ENCODE data around the gene VPS13C. TPM values are rescaled to one million over a fixed set of nuclear protein-coding genes. Genes with fewer than 3 reads are reported as not detected.

Gene VPS13C
- polyA plus RNA-seq, 2 of the 4 experiments (the other 2 are of a cell fraction) = 13.2 to 26.5 TPM

DNA sequence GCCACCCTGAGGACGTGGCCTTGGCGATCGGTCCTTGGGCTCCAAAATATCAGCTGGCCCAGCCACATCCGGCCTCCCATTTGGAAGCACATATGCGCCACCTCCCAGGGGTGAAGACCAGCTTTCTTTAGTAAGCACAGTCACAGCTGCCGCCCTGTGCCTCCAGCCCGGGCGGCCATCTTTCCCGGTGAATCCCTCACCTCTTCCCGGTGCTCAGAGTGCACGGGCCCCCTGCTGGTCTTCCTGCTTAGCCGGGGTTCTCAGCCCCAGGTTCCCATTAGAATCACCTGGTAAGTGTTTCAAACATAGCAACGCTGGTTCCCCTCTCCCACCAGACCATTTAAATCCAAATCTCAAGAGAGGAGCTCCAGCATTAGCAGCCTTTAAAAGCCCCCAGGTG, 232.2 kb downstream of the VPS13C start:
- CTCF ChIA-PET = interaction anchor here (0.8 to 2.2 kb wide), 8 partner anchors 8 to 1241 kb away, joined by 3 to 10 read pairs (median 5); no protein-coding TSS in a partner anchor
- FAIRE-seq = no peak
- DNase-seq (ENCODE audit: low read depth in 1 of 2, low spot score in 1 of 2) = peak; percentile 31 to 62
- Histone ChIP-seq H3K4me2 (no peak overlapping the region), H3K4me1 (no peaks in the 10 kb centered on the region), H3K4me3 (no peak overlapping the region), H3K9me3 (no peaks in the 10 kb centered on the region), H3K27ac (no peak overlapping the region)
- peak; percentile 54 to 88; a peak in 5 of 6 replicates for ATAC-seq
- WGBS (ENCODE audit: missing lambda C conversion rate) = 28% methylated on average over 13 of the region's 13 CpGs
- TF ChIP-seq, protein P1, sequence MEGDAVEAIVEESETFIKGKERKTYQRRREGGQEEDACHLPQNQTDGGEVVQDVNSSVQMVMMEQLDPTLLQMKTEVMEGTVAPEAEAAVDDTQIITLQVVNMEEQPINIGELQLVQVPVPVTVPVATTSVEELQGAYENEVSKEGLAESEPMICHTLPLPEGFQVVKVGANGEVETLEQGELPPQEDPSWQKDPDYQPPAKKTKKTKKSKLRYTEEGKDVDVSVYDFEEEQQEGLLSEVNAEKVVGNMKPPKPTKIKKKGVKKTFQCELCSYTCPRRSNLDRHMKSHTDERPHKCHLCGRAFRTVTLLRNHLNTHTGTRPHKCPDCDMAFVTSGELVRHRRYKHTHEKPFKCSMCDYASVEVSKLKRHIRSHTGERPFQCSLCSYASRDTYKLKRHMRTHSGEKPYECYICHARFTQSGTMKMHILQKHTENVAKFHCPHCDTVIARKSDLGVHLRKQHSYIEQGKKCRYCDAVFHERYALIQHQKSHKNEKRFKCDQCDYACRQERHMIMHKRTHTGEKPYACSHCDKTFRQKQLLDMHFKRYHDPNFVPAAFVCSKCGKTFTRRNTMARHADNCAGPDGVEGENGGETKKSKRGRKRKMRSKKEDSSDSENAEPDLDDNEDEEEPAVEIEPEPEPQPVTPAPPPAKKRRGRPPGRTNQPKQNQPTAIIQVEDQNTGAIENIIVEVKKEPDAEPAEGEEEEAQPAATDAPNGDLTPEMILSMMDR (IDR thresholded peaks at IDR 0.05) = 0 out of 3 replicates have a peak, but pooled peaks have one; percentile 22
- TF ChIP-seq HDAC2 (IDR thresholded peaks at IDR 0.05) = no peak
- no peak for TF ChIP-seq TP53 (CRISPR knock-in tag; IDR thresholded peaks at IDR 0.05)
- POLR2A ChIA-PET = no interaction called here

DNA sequence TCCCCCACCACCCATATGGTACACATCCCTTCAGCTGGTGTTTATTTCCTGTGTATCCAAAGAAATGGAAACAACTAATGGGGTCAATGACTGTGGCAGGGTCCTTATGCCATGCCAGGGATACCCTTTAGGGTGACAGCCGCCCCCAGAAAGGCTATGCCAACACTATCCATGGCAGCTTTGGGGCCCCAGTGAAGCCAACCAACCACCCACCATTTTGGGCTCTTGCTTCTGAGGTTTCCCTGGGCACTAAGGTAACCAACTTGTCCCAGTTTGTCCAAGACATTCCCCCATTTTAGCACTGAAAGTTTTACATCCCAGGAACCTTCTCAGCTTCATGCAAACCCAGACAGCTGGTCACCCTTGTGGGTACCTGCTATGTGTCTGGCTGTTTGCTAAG, 233.1 kb downstream of the VPS13C start:
- H3K27ac ChIP-seq = no peak overlapping the region
- ChIA-PET CTCF (interaction anchor here (0.7 to 2.2 kb wide), 4 partner anchors 8 to 56 kb away, joined by 3 to 10 read pairs (median 6); no protein-coding TSS in a partner anchor), POLR2A (no interaction called here)
- H3K4me3 ChIP-seq = no peak overlapping the region
- no peaks in the 10 kb centered on the region for H3K4me1 ChIP-seq
- WGBS (ENCODE audit: missing lambda C conversion rate) = 0% methylated on average over 1 of the region's 1 CpG
- H3K9me3 ChIP-seq = no peaks in the 10 kb centered on the region; the same call in 2 of the 3 replicates
- FAIRE-seq (no peak), ATAC-seq (no peak), DNase-seq (ENCODE audit: low read depth in 1 of 2, low spot score in 1 of 2) (no peak)
- TF ChIP-seq FOSL2 (IDR thresholded peaks at IDR 0.05) (no peak), FOSL2 (CRISPR knock-in tag; IDR thresholded peaks at IDR 0.05) (no peak), GATA3 (IDR thresholded peaks at IDR 0.05; ENCODE audit: borderline replicate concordance) (no peak), HOXB13 (CRISPR knock-in tag; IDR thresholded peaks at IDR 0.05; ENCODE audit: low read depth) (no peak), EP300 (IDR thresholded peaks at IDR 0.05) (no peak), RAD21 (conservative IDR thresholded peaks at IDR 0.05 in 1 of 2, IDR thresholded peaks at IDR 0.05 in 1 of 2) (no peak), ZFP36 (IDR thresholded peaks at IDR 0.05; ENCODE audit: borderline replicate concordance, partially characterized antibody) (no peak), SMC3 (IDR thresholded peaks at IDR 0.05) (no peak), CHD4 (IDR thresholded peaks at IDR 0.05; ENCODE audit: borderline replicate concordance) (no peak), ESRRA (IDR thresholded peaks at IDR 0.05; ENCODE audit: borderline replicate concordance, low read length) (no peak), CBX8 (IDR thresholded peaks at IDR 0.05) (no peak), FOSB (CRISPR knock-in tag; IDR thresholded peaks at IDR 0.05) (no peak), JUNB (IDR thresholded peaks at IDR 0.05) (no peak)
- TF ChIP-seq, protein P2, sequence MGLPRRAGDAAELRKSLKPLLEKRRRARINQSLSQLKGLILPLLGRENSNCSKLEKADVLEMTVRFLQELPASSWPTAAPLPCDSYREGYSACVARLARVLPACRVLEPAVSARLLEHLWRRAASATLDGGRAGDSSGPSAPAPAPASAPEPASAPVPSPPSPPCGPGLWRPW (IDR thresholded peaks at IDR 0.05) = no peak
- TF ChIP-seq, protein P3, sequence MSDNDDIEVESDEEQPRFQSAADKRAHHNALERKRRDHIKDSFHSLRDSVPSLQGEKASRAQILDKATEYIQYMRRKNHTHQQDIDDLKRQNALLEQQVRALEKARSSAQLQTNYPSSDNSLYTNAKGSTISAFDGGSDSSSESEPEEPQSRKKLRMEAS (IDR thresholded peaks at IDR 0.05) = no peak
- TF ChIP-seq, protein P4, sequence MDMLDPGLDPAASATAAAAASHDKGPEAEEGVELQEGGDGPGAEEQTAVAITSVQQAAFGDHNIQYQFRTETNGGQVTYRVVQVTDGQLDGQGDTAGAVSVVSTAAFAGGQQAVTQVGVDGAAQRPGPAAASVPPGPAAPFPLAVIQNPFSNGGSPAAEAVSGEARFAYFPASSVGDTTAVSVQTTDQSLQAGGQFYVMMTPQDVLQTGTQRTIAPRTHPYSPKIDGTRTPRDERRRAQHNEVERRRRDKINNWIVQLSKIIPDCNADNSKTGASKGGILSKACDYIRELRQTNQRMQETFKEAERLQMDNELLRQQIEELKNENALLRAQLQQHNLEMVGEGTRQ (IDR thresholded peaks at IDR 0.05) = no peak
- TF ChIP-seq, protein P5, sequence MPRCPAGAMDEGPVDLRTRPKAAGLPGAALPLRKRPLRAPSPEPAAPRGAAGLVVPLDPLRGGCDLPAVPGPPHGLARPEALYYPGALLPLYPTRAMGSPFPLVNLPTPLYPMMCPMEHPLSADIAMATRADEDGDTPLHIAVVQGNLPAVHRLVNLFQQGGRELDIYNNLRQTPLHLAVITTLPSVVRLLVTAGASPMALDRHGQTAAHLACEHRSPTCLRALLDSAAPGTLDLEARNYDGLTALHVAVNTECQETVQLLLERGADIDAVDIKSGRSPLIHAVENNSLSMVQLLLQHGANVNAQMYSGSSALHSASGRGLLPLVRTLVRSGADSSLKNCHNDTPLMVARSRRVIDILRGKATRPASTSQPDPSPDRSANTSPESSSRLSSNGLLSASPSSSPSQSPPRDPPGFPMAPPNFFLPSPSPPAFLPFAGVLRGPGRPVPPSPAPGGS (IDR thresholded peaks at IDR 0.05) = no peak
- no peak overlapping the region for H3K4me2 ChIP-seq

DNA sequence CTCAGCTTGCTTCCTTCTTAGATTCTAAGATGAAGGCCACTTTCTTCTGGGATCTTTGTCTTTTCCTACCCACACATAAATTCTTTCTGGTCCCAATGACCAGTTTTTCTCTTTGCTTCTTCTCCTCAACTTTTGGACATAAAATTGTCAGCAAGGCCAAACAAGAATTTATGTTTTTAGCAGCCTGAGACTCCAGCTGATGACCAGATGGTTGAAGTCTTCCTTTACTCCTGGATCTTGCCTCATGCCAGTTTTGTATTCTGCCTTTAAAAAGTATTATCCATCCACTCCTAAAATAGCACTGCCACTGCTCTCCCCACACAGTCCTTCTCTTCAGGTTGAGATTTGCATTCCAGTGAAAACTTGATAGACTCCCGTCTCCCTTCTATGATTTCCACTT, 236.0 kb downstream of the VPS13C start:
- H3K4me3 ChIP-seq = no peak overlapping the region
- H3K4me2 ChIP-seq = no peak overlapping the region
- H3K9me3 ChIP-seq = no peaks in the 10 kb centered on the region; the same call in 2 of the 3 replicates
- FAIRE-seq = no peak
- 0% methylated on average over 1 of the region's 1 CpG for WGBS (ENCODE audit: missing lambda C conversion rate)
- ChIA-PET CTCF (no interaction called here), POLR2A (no interaction called here)
- no peak for DNase-seq (ENCODE audit: low read depth in 1 of 2, low spot score in 1 of 2)
- no peak for ATAC-seq
- no peaks in the 10 kb centered on the region for H3K4me1 ChIP-seq
- H3K27ac ChIP-seq = no peak overlapping the region
- no peak for TF ChIP-seq TP53 (CRISPR knock-in tag; IDR thresholded peaks at IDR 0.05)

All from A549 (cell line).